Stimulated activated CD8-positive, alpha-beta memory T cell treated with anti-CD3 and anti-CD28 coated beads, Interleukin-4, amount 100 ng/mL, for 24 hours (primary cell): Measurements from ENCODE around the gene TES.

Experiments used
- DNase-seq: peaks from one replicate; pipeline ENCODE4 v3.0.0-alpha.2; 2020; ENCODE audit warnings: low read depth

The TES gene

DNA sequence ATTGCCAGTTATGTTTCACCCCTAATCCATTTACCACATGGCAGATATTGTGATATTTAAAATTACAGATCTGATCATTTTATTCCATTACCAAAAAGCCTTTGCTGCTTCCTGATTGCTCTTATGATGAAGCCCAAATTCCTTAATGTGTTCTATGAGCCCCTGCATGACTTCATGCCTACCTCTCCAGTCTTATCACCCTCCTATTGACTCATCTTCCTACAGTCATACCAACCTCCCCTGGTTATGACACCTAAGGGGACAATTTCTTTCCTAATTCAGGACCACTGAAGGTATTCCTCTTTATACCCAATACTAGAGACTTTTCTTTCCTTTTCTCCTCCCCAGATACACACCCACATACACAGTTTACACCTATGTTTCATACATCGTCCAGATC lies 36.0 kb downstream of the TES start:
- DNase-seq, result no peak

DNA sequence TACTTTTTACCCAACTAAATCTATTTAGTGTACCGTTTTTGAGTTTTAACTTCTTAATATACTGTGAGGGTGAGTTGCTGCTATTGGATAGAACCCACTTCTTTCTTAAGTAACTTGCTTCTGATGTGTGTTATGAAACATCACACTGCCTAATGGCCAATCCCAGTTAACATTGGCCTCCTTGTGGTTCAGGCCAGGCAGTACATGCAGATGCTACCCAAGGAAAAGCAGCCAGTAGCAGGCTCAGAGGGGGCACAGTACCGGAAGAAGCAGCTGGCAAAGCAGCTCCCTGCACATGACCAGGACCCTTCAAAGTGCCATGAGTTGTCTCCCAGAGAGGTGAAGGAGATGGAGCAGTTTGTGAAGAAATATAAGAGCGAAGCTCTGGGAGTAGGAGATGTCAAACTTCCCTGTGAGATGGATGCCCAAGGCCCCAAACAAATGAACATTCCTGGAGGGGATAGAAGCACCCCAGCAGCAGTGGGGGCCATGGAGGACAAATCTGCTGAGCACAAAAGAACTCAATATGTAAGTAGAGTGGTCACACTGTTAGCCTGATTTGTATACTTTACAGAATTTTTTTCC lies 39.7 kb downstream of the TES start:
- no peak for DNase-seq

DNA sequence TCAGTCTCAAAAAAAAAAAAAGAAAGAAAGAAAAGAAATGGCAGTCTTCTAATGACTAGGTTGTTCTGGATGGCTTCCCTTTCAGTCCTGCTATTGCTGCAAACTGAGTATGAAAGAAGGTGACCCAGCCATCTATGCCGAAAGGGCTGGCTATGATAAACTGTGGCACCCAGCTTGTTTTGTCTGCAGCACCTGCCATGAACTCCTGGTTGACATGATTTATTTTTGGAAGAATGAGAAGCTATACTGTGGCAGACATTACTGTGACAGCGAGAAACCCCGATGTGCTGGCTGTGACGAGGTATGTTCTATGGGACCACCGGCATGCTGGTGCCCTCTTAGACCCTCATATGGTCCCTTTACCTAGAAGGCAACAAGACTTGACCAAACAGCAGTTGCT lies 41.3 kb downstream of the TES start:
- no peak for DNase-seq

DNA sequence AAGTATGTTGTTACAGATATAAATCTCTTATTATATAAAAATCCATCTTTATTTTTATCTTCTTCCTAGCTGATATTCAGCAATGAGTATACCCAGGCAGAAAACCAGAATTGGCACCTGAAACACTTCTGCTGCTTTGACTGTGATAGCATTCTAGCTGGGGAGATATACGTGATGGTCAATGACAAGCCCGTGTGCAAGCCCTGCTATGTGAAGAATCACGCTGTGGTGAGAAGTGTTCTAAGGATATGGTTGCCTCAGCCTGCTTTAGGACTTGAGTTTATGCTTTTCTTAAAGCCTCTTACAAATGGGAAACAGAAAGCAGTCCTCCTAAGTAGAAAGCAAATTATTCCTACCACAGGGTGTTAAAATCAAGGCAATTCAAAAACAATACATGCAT lies 41.9 kb downstream of the TES start:
- no peak for DNase-seq

DNA sequence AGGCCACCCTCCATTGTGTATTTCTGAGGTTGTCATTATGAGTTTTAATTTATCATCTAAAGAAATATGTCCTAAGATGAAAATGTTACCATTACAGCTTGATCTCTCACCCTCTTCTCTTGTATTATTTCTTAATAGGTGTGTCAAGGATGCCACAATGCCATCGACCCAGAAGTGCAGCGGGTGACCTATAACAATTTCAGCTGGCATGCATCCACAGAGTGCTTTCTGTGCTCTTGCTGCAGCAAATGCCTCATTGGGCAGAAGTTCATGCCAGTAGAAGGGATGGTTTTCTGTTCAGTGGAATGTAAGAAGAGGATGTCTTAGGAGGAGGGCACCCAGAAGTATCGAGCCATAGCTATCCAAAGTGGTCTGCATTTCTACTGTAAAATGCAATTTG lies 46.8 kb downstream of the TES start:
- DNase-seq, result no peak

DNA sequence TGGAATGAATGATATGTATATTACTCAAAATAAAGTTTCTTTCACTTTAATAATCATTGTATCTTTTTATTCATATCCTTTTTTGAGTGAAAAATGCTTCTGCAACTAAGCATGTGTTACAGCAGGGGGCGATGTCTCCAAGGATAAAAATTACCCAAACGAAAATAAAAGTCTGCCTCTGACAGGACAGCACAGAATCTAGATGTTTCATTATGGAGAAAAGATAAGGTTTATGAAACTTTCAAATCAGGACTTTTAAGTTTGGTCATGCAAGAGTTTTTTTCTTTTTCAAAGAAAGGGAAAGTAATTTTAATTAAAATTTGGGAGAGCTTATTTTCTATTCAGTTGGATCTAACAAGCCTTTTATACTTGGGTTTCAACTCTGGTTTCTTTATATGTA lies 48.4 kb downstream of the TES start:
- no peak for DNase-seq

DNA sequence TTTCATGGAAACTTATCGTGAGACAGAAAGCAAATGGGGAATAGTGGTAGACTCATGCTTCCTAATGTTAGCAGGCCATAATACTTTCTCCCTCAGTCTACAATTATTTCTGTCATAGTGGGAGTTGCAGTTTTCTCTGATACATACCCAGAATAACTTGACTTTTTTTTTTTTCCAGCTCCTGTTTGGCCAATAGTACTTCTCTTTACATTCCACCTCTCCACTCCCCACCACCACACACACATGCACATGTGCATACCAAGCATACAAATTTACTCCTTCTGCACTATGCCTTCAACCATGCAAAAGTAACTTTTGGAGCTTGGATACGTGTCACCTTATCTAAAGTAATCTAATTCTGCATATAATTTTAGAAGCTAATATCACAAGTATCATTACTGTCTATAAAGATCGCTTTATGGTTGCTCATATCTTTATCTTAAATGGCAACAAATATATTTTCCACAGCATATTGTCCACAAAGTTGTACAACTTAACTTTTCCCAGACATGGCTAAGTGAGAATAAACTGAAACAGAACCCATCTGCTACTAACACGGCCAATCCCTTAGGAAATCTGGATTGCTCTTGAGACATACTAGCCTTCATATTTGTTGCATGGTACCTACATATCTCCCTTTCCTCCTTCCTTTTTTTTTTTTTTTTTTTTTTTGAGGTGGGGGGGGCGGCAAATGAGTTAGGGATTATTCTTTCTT lies 49.0 kb downstream of the TES start:
- DNase-seq, result no peak

DNA sequence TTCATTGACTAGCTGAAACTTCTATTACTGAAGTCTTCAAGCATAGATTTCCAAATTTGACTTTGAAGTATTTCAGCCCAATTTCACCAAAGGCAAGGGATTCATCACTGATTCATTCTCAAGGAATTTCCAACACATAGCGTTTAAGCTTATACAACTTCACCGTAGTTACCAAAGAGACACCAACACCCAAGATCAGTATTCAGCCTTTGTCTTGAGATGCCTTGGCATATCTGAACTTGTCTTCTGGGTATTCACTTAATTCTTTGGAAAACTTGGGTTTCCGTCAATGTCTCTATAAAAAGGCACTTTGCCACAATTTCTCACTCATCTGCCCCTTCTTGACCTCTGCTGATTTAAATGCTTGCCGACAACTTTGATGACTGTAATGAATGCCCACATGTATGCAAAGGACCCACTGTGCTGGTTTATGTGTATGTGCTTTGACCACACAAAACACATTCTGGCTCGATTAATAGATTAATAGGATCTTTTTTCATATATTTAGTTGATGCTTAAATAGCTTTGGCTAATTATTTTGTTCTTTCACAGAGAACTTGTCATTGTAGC lies 49.6 kb downstream of the TES start:
- DNase-seq, result no peak

DNA sequence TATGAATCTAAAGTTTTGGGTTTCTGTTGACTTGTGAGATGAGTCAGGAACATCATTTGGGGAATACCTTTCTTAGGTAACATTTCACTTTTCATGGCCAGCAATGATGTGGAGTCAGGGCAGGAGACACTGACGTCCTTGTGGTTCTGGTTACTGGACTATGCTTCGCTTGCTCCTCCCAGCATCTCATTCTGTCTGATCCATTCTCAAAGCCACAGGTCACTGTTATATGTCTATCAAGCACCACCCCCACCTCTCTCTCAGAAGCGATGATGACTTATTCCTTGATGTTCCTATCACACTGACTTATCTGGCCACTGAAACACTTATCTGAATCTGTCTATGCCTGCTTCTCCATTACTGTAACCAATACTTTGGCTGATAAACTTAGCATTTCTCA lies 51.6 kb downstream of the TES start:
- DNase-seq, result no peak

DNA sequence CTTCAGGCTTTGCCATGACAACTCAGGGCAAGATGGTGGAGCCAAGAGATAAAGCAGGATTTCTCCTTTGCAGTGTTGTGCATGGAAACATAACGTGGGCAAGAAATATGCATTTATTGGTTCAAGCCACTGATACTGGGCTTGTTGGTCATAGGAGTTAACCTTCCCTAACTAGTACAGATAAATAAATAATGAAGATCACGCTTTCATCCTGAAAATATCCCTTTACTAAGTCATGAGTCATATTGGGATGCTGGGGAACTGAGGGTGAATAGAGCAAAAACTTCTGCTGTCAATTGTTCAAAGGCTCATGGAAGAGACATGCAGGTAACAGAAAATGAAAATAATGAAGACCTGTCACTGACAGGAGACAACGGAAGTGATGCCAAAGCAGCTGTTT lies 55.5 kb downstream of the TES start:
- DNase-seq, result no peak

DNA sequence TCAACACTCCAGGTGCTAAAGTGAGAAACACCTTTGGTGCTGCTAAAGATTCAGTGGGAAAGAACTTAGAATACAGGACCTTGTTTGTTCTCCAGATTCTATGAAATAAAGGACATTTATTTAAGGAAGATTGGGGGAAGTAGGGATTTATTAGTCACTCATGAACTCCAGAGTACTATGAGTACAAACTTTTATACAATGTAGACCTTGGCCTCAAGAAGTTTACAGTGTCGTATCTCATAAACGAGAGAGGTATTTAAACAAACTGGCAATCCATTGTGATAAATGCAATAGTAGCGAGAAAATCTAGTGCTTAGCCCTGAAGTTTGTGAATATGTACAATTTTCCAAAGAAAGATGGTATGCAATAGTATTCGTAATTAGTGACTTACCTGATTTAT lies 59.1 kb downstream of the TES start:
- DNase-seq, result no peak

DNA sequence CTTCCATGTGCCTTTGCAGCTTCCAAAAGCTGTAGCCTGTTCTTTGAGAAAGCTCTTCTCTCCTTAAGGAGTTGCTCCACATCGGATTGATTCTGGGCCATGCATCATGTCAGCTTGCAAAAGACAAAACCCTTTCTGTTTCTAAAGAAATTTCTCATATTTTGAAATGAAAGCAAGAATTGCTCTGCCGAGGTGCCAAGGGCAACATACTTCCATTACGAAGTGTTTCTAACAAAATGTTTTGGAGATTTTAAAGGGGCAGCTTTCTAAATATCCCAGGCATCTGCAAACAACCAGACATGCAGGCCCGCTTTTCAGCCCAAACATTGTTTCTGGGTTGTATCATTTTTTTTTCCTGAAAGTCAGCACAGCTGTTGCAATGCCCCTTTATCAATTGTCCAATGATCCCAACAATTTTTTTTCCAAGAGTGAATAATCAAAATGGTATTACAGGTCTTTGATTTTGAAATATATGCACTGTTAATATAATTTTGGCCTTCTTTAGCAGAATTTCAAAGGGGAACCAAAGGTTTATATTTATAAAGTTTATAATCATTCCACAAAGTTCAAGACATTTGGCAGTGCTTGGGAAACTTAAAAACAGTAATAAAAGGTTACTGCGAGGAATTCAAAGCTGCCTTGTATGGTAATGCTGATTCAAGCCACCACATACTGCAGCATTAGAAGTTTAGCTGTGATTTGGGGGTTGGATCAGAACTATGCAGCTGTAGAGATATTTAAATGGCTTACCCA lies 61.0 kb downstream of the TES start:
- no peak for DNase-seq

DNA sequence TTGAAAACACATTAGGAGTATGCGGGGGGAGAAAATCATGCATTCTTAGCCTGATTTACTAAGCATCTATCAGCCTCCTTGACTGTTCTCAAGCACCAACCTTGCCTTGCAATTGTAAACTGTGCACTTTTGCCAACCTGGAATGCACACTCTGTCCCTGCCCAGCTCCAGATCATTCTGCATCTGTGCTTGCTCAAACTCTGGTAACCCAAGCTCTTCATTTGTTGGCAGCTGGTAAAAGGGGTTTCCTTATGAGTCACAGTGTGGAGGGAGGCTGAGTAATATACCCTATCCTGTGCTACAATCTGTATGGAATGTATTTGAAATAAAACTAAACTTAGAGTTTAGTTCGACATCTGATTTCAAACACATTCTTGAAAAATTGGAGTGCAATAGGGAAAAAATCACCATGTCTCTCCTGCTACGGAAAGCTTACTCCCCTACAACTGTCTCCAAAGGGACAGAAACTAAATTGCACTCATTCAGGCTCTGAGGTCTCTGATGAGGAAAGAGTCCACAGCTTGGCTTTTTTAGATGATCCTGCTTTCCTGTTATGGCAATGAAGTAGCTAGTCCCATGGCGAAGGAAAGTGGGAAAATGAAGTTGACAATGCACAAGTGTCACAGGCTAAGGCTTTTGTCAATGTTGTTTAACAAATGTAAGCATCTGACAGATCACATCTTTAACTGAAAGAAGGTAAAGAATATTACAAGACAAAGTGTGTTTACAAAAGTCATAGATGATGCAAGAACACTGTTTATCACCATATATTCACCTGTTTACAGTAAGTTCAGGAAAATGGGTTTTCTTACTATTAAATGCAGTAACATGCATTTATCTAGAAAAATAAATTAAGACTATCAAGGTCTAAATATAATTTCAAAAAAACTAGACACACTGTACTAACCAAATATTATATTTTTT lies 61.9 kb downstream of the TES start:
- DNase-seq, result no peak

DNA sequence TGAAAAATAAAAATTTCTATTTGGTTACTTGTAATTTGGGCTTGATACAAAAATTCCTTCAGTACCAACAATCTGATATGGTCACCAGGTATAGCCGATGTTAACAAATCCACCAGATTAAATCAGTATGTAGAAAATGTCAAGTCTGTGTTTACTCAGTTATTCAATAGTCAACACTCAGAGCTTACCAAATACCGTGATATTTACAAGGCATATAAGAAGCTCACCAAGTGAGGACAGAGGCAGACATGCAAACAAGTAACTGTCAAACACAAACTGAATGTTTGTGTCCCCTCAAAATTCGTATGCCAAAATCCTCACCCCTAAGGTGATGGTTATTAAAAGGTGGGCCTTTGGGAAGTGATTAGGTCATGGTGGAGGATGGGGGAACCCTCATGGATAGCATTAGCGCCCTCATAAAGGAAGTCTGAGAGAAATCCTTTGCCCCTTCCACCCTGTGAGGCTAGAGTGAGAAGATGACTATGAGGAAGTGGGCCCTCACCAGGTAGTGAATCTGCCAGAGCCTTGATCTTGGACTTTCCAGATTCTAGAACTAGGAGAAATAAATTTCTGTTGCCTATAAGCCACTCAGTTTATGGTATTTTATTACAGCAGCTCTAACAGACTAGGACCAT lies 63.1 kb downstream of the TES start:
- DNase-seq, result no peak

DNA sequence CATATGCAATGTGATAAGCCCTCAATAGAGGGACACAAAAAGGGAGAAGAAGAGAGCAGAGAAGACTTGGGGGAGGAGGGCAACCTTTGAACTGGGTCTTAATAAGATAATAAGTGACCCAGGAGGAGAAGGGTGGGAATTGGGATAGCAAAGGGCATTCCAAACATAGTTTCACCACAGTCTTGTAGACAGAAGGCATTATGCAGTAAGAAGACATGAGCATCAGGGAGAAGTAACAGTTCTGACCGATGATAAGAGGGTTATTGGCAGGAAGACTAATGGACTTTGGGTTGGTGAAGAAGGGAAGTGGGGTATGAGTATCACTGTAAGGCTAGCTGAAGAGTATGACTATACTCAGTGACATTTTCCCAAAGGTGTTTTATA lies 63.6 kb downstream of the TES start:
- DNase-seq, result no peak

DNA sequence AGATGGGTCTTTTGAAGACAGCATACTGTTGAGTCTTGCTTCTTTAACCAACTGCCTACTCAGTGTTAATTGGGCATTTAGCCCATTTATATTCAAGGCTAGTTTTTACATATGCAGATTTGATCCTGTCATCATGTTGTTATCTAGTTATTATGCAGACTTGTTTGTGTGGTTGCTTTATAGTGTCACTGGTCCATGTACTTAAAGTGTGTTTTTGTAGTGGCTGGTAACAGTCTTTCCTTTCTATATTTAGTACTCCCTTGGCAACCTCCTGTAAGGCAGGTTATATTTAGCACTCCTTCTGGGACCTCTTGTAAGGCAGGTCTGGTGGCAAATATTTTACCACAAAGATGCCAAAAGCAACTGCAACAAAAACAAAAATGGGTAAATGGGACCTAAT lies 66.7 kb downstream of the TES start:
- DNase-seq, result no peak

DNA sequence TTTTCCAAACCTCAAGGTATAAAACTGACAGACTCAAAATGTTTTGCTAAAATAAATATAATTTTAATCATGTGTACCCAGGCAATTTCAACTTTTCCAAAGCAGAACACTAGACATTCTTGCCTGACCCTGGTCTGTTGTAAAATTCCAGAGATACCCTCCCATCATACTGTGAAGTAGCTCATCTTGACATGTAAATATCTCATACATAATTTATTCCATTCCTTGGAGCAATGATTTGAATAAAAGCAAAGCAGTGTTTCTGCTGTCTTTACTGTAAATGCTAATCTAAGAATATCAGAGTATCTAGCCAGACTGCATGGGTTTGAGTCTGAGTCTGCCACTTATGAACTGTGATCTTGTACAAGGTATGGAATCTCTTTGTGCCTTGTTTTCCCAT lies 68.9 kb downstream of the TES start:
- DNase-seq, result no peak

DNA sequence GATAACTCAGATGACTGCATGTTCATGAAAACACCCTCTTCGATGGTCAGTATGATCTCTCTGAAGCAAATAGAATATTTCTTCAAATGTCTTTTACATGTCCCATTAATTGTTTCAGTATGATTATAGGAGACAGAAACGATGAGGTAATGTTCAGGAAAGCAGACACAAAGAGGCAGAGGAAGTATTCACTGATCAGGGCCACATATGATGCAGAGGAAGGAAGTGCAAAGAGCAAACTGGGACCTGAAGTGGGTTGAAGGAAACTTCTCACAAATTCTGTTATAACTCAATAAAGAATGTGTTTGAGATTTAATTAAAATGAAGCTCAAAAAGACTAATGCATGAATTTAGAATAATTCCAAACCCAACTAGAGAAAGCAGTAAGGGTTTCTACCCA lies 70.5 kb downstream of the TES start:
- no peak for DNase-seq

DNA sequence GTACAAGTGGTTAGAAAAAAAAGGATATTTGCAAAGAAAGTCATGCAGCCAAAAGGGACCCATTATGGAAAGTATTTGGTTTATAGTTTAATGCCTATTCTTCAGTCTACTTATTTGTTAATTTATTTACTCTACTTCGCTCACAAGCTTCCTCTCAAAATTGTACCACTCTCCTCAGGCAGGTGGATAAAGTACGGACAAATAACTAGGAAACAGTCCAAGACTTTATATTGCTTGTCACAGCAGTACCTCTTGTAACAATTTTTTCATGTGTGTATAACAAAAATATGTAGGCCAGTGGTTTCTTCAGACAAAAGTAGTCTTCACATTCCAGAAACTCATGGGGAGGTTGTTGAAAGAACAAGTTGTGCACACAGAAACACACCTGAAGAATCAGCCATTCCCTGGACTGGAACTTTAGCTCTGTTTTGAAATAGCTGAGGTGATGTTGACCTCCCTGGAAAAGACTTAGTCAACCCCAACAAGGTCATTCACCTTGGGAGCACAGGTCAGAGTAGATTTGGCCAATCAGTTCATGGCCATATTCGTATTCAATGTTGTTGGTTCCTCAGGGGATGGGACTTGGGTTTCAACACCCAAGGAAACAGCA lies 73.4 kb downstream of the TES start:
- DNase-seq, result no peak

DNA sequence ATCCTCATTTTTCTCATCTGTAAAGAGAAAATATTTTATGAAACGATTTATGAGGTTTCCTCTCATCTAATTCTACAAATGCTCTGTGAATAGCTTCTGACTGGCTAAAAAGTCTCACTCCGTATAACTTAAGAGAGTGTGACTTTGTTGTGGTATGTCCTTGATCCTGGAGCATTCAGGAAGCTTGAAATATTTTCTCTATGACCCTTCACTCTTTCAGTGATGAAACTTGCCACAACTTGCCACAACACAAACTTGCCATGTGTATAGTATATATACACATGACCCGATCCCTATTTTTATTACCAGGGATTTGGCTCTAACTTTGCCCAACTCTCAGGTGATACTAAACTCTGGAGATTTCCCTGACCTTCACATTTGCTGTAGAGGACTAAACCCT lies 74.1 kb downstream of the TES start:
- no peak for DNase-seq

DNA sequence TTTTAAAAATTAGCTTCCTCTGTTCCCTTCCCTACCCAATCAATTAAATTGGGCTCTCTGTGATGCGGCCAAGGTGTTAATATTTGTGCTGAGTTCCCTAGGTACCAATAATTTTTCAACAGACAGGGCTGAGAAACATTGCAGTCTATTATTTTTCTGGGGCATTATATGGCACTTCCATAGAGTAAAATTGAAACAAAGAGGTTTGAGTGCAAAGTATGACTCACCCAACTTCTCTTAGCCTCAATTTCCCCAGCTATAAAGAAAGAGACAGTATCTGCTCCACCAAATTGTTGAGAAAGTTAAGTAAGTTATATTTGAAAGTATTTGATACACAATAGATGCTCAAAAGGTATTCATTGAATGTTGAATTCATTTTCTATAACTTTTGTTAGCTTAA lies 74.9 kb downstream of the TES start:
- DNase-seq, result no peak
